Measurements from ENCODE around the gene PEF1. TPM values are rescaled to one million over a fixed set of nuclear protein-coding genes. Genes with fewer than 3 reads are reported as not detected.
A peak's percentile ranks its signal among the peaks of the same experiment; 100 is the strongest.

PEF1 gene
- polyA plus RNA-seq, 12 donors = 24.7 to 46.9 (median 39.6) TPM; not detected in 1

- no peak for DNase-seq
Measured at GRCh38 chr1:31637915-31638673, 6.6 kb downstream of the PEF1 start.

GRCh38 chr1:31633117-31633516 lies 11.6 kb downstream of the PEF1 start:
- no peak for DNase-seq

- DNase-seq = no peak
Measured at GRCh38 chr1:31632649-31633048, 12.0 kb downstream of the PEF1 start.

DNA sequence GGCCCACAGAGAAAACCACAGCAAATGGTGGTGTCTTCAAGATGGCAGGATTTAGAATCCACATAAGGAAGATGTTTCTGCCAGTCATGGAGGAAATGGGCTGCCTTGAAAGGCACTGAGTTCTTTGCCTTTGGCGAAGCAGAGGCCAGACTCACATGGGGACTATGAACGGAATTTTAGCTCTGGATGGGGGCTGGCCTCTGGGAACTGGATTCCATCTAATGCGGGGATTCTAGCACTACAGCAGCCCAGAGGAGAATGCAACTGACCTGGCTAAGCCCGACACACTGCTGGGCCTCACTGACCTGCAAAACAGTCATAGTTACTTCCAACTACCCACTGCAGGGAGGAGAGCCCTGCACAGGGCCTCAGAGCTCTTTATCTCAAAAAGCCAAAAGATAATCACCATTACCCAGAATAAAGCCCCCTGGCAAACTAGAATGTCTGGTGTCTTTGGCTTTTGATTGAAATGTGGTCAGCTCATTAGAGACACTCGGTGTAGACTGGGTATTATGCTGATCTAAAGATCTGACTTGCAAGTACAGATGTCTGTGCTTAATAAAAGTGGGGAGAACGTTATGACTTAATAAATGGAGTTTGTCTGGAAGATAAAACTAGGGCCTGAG lies 15.6 kb downstream of the PEF1 start:
- no peak for DNase-seq

- no peak for DNase-seq
Measured at GRCh38 chr1:31627930-31628559, 16.6 kb downstream of the PEF1 start.

DNA sequence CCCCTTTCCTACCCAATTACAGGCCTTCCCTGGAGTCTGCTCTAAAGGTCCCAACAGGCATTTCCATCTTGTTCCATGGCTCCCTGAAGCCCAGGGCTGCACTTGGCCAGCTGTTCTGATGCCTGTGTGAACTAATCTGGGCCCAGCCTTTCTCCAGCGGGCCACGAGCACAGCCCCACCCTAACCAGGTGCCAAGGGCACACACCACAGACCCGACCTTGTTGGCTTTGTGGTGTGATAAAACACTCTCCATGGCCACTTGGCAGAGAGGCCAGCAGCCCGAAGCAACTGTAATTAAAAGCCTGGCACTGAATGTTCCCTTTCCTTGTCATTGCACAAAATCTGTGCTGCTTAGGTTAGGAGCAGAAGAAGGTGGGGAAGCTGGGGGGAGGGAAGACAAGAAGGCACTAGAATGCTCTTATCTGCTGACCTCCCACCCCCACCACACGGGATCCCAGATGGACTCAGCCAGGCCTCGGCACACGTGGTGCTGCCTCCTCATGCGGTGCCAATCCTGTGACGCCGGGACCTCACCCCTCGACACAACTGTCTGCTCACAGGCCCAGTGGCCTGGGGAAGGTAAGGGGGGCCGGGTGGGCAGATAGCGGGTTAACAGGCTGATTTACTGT lies 17.3 kb downstream of the PEF1 start:
- no peak for DNase-seq

DNA sequence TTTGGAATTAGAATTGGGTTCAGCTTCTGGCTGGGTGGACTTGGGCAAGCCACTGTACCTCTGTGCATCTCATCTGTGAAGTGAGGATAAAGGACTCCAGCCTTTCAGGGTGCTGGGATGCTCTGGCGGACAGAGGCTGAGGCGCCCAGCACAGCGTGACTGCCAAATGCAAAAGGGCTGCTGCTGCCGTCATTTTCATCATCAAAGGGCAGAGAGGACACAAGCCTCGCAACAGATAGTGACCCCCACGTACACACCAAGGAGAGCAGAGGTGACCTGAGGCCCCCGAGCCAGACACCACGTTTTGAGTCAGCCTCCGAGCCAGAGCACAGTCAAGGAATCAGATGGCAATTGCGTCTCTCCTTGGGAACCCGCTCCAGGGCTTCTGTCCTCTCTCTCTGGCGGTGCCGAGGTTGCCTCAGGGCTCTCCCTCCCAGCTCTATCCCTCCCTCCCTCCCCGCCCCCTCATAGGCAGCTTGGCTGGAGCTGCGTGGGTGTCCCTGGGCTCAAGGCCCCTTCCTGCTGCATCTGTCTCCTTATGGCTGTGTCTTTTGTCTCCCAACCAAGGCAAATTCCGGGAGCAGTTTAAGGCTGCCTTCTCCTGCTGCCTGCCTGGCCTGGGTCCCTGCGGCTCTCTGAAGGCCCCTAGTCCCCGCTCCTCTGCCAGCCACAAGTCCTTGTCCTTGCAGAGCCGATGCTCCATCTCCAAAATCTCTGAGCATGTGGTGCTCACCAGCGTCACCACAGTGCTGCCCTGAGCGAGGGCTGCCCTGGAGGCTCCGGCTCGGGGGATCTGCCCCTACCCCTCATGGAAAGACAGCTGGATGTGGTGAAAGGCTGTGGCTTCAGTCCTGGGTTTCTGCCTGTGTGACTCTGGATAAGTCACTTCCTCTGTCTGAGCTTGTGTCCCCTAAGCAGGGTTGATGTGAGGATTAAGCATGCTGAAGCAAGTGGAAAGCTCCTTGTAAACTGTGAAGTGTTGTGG lies 18.2 kb downstream of the PEF1 start:
- no peak for DNase-seq

DNA sequence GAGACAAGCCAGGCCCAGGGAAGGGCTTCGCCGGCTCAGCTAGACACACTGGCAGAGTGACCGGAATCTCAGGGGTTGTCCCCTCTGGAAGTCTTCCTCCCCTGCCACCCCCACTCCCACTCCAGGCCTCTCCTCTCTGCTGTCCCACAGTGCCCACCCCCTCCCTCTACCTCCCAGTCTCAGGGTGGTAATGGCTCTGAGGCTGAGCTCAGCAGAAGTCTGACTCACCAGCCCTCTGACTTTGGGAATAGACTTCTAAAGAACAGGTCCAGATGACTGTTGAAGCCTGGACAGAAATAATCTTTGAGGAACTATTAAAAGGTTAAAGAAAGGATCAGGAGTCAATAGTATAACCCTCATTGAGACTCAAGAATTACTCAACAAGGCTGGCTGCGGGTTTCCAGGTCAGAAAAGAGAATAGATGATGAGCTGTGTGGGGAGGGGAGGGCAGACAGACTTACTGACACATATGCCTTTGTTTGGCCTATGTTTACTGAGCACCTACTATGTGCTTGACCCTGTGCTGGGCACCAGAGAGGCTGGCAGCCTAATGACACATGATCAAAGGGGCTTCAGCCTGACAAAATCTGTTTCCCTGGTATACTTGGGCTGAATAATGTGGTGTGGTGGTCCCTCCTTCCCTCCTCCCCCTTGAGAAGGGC lies 19.0 kb downstream of the PEF1 start:
- DNase-seq = no peak

- no peak for DNase-seq
Measured at GRCh38 chr1:31624731-31625514, 19.8 kb downstream of the PEF1 start.

DNA sequence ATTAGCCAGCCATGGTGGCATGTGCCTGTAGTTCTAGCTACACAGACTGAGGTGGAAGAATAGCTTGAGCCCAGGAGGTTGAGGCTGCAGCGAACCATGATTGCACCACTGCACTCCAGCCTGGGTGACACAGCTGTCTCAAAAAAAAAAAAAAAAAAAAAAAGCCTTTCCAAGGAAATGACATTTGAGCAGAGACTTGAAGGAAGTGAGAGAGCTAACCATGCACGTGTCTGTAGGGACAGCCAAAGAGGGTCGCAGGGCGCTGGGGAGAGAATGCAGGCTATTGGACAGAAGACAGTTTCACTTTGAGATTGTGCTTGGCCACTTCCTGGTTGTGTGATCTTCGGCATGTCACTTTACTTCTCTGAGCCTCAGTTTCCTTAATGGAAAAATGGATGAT lies 20.4 kb downstream of the PEF1 start:
- DNase-seq = no peak

DNA sequence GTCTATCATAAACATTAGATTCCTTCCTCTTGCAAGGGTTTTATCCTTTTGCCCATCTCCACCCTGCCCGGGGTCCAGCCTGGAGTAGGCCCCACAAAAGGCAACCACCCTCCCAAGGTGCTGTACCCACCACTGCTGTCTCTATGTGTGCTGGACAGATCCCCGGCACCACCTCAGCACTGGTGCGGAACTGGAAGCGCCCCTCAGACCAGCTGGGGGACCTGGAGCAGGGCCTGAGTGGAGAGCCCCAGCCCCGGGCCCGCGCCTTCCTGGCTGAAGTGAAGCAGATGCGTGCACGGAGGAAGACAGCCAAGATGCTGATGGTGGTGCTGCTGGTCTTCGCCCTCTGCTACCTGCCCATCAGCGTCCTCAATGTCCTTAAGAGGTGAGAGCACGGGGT lies 21.3 kb downstream of the PEF1 start:
- no peak for DNase-seq

DNA sequence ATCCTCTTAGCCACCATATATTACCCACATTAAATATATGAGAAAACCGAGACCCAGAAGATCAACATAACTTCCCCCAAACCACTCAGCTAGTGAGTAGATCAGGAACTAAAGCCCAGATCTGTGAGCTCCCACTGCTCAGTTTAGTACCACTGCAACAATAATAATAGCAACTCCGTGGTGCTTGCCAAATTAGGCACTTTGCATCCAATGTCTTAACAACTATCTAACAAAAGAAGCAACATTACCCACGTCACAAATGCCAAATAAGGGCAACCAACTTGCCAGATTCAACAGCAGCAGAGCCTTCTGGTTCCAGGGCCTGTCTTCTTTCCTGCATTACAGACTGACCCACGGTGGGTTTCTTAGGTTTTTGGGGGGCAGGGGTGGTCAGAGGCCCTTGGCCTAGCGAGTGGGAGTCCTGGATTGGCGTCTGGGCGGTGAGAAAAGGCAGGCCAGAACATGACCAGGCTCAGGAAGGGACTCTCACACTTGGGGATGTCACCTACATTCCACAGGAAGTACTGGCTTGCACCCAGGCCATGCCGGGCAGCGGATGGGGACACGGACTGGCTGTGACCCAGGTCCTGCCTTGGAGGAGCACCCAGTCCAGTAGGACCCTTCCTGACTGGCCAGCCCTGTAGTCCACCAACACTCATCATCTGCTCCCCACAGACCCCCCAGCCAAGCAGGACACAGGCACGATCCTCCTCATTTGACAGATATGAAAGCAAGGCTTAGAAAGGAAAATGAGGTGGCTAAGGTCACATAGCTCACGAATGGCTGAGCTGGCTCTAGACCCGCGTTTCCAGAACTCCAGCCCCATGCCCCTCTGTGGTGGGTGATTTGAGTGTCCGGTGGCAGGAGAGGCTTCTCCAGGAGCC lies 22.6 kb downstream of the PEF1 start:
- no peak for DNase-seq

- DNase-seq = no peak
Measured at GRCh38 chr1:31621498-31621820, 23.2 kb downstream of the PEF1 start.

- no peak for DNase-seq
Measured at GRCh38 chr1:31620631-31621497, 23.8 kb downstream of the PEF1 start.

GRCh38 chr1:31618916-31619846 lies 25.5 kb downstream of the PEF1 start:
- no peak for DNase-seq

DNA sequence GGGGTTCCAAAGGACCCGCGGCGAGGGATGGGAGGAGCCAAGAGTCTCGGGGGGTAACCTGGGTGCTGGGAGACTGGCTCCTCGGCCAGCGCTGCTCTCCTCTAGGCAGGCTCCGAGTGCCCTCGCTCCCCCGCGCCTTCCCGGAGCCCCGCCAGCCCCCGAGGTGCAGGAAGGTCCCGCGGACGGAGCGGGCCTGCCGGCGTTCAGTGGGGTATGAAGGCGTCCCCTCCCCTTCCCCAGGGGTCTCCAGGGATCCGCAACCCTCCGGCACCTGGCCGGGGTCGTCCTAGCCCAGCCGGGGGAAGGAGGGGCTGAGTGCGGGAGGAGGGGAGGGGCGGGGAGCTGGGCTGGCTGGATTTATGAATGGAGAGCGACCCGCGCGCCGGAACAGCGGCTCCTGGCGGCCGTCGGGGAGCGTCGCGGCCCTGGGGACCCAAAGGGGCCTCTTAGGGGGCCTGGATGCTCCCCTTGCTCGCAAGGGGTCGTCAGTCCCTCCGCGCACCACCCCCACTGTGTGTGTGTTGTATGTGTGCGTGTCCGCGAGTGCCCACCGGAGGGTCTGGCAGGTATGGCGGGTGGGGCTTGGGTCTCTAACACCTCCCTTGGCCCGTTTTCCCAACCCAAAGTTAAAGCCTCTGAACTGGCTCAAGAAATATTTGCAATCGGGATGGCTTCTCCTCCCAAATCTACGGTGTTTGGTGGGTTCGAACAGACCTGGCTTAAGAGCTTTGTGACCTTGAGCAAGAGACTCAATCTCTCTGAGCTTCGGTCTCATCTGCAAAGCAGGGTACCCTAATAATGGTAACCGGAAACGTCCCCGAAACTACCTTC lies 26.5 kb downstream of the PEF1 start:
- peak; percentile 31 for DNase-seq

Measured in muscle of arm (tissue), 12 donors.